DMS153 (cell line): ENCODE measurements around the gene TMEM229B.
A peak's percentile ranks its signal among the peaks of the same experiment; 100 is the strongest.

Source experiments
- DNase-seq: peaks from one replicate; lab custom pipeline; 2025; lab: John Stamatoyannopoulos, UW

TMEM229B gene

GRCh38 chr14:67487937-67488893 is at the start of gene TMEM229B:
Gene TMEM229B (minus strand): TSS chr14:67488721. CDS start chr14:67473923, 14,798 bp downstream.
- DNase-seq = no peak

DNA sequence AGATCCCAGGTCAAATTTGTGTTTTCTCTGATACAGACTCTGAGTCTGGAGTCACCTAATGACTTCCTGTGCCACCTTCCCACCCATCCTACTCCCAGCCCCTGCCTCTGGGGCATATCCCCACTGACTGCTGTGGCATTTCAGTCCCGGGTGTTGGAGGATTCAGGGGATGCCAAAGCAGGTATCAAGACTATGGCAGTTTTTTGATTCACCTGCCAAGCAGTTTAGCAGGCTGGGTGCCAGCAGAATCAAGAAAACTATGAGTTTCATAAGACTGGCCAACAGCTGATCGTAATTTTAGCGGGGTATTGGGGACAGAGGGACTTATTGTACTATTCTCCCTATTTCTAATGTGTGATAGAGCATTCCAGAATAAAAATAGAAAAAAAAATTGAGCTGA is 49.2 kb upstream of the TMEM229B start:
- no peak for DNase-seq

DNA sequence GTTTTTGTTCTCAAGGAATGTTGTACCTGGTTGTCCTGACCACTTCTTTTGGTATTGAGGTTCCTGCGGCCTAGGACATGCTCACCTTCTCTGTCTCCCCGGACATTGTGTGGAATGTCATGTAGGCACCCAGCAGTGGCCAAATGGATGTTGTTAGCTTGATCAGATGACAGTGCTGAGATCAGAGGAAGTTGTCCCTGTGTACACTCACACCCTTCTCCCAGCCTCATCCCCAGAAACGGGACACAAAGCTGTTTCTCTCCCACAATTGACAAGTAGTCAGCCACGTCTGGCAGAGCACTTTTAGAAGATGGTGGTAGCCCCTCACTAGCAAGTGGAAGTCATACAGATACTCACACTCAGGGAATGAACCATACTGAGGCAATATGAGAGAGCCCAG is 47.6 kb upstream of the TMEM229B start:
- no peak for DNase-seq

GRCh38 chr14:67533754-67534085 is 45.2 kb upstream of the TMEM229B start:
- no peak for DNase-seq

DNA sequence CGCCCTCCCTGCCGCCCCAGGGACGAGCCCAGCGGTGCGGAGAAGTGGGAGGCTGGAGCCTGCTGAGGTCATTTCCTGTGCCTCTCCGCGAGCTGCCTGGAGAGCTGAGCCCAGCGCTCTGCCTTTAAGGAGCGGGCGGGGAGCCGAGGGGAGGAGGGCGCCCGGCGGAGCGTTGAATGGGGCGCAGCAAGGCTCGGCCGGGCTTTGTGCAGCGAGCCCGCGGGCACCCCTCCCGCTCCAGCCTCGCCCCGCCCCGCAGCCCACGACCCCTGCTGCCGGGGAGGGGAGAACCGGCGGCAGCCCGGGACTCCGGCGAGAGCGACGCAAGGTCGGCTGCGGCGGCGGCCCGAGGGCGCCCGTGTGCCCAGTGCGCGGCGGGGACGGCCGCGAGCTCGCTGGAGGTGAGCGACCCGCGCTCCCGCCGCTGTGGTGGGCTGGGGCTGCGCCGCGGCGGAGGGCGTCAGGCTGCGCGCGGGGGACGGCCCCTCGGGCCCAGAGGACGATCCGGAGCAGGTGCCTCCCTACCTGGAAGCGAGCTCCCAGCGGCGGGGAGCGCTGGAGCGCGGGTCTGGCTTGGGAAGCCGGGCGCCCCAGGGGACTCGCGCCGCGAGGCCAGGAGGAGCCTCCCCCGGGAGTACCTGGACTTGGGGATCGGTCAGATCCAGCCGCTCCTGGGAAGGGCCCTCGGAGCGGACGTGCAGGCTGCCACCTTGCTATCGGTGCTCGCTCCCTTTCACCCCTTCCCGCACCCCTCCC is 44.7 kb upstream of the TMEM229B start, which contains the start of gene PLEKHH1:
Gene PLEKHH1, plus strand, starts transcription at position 293 of the 756 bp plus-strand sequence. CDS start 8,578 bp downstream, outside the sequence.
- peak; percentile 58 for DNase-seq

DNA sequence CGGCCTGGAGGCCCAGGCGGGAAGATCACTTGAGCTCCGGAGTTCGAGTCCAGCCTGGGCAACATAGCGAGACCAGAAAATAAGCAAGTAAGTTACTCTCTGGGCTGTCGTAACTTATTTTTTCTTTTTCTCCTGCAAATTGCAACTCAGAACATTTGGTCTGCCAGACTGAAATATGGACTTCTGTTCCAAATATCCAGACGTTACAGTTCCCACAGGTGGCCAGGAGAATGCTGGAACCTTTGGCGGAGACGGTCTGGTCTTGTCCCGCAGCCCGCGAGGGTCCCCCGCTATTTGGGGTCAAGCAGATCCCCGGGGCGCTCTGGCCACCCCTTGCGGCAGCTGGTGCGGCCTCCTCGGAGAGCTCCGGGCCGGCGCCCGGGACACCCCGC is 44.1 kb upstream of the TMEM229B start:
- no peak for DNase-seq

DNA sequence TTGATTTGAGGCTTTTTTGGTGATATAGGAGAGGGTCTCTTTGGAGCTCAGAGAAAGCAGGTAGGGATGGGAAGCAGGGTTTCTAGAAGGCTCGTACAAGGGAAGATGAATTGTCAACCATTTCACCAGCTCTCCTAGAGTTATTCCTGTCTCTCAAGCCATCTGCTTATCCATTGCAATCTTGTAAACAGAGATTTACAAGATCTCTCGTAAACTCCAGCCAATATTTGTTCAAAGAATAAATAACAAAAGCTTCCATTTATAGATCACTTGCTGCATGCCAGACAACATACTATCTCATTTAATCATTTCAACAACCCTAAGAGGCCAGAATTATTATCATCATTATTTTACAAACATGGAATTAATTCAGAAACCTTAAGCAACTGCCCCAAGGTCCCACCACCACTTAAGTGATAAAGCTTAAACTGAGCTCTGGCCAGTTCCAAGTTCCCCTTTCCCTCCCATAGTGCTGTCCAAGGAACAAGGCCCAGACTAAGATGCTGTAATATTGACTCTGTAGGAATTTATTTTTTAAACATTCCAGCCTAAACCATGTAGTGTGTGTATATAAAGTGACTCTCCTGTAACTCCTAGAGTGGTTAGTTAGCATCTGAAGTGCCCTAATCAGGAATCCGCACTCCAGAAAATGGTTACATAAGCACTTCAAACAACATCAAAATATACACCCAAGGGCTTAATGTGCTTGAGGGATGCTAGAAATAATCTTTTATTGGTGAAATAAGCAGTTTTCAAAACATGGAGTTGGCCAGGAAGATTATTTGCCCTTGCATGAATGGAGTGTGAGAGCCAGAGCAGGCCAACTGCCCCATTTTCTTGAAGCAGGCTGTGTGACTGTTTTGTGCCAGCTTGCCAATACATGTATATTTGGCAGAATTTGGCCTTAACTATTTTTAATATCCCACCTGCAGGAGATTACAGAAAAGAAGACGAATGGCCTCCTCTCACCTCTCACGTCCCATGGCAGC is 41.7 kb upstream of the TMEM229B start:
- DNase-seq = no peak

DNA sequence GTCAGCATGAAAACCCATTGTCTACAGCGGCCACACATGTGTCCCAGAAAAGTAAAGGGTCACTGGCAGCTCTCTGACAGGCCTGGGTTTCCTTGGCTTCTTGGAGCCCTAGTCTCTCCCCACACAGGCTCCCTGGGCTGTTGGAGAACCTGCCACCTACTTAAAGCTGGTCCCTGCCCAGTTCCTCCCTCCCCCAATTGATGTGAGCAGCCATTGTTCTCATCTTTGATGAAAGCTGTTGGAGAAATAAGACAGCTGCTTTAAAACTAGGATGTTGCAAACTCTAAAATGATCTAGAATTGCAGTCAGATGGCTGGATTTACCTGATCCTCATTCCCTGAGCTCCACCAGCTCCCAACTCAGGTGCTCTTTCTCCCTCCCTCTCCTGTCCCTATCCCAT is 39.8 kb upstream of the TMEM229B start:
- no peak for DNase-seq

- no peak for DNase-seq
These were observed 39.2 kb upstream of the TMEM229B start for GRCh38 chr14:67527756-67528155.

GRCh38 chr14:67526676-67527459 is 38.3 kb upstream of the TMEM229B start:
- peak; percentile 21 for DNase-seq

DNA sequence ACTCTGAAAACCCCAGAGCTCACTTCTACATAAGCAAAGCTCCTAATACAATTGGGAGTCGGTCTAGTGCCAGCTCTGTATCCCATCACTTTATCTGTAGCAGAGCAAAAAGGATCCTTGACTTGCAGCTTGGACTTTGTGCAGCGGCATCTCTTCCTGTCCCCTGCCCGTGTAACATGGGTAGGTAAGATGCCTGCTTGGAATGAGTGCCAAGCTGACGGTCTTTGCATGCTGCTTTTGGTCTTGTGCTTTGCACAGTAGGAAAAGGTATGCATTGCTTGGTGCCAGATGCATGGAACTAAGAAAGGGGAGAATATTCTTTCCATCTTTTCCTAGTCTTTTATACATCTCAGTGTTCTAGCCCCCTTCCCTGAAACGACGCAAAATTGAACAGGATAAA is 37.7 kb upstream of the TMEM229B start:
- DNase-seq = no peak

DNA sequence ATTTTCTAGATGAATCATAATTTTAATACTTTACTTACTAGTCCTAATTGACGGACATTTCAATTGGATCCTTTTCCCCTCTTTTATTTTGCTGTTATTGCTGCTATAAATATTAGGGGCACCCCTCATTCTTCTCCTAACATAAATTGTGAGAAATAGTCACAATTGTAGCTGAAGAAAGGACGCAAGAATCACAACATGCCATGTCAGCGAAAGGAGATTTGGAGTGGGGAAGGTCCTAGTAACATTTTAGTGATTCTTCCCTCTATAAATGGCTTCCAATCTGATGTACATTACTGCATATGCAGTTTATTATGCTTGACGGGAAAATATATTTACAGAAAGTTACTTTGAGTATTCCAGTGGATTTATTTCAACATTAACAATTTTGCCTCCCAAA is 36.9 kb upstream of the TMEM229B start:
- no peak for DNase-seq

DNA sequence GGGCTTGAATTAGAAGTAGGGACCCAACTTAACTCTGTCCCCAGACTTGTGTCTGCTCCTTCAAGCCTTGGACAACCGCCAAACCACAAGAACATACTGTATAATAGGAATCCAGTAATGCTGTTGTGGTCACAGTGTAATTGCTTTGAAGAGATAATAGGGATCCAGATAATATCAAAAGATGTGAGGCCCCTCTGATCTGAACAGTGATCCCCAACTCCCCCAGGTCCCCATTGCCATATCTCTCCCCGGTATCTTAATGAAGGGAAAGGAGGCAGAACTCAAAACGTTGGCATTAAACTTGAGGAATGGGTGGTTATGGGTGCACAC is 36.1 kb upstream of the TMEM229B start:
- no peak for DNase-seq

DNA sequence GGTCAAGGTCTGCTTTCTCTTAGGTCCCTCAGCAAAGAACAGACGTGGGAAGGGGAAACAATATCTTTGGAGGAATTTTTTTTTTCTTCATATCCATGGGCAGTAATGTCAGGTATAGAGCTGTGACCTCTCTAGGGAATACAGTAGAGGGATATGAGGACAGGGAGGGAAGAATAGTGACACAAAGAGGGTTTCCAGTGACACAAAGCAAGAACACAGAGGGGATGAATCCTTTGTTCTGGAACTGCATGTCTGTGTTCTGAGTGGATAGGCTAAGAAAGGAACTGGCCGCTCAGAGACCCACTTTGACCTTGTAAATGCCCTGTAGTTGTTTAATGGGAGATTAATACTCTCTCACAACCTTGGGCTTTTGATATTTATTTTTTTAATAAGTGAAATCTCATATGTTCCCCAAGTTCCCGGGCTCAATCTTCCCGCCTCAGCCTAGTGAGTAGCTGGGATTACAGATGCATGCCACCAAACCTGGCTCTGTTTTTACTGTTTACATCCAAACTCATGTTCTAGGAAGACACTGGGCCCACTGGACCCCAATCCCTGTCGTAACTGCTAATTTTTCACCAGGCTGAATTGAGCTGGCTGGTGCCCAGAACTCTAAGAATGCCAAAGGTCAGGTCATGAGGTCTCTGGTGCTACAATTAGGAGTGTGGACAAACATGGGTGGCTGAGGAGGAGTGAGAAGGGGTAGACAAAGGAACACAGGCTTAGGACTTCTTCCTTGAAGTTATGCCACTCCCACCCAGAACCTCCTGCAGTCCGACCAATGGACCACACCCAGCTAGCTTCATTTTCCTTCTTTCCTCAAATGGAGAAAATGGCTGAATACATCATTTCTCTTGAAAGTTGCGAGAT is 35.5 kb upstream of the TMEM229B start:
- DNase-seq = no peak

DNA sequence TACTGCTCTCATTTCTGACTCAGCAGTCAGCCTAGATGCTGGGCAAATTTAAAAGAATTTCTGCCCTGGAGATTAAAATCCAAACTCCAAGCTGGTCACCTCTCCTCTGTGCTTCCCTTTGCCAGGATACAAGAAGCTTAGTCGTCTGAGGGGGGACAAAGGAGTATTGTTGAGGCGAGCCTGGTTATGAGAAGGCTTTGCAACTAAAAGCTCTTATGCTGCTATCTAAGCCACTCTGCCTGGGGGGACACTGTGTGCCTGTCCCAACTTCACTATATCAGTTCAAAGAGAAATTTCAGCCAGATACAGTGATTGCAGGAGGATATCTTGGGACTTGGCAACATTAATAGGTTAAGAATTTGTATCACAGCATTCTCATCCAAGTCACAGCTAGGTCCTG is 33.7 kb upstream of the TMEM229B start:
- no peak for DNase-seq

DNA sequence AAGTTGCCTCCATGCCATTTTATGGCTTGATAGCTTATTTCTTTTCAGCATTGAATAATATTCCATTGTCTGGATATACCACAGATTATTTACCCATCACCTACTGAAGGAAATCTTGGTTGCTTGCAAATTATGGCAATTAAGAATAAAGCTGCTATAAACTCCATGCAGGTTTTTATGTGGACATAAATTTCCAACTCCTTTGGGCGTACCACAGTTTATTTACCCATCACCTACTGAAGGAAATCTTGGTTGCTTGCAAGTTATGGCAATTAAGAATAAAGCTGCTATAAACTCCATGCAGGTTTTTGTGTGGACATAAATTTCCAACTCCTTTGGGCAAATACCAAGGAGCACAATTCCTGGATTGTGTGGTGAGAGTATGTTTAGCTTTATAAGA is 32.0 kb upstream of the TMEM229B start:
- DNase-seq = no peak

DNA sequence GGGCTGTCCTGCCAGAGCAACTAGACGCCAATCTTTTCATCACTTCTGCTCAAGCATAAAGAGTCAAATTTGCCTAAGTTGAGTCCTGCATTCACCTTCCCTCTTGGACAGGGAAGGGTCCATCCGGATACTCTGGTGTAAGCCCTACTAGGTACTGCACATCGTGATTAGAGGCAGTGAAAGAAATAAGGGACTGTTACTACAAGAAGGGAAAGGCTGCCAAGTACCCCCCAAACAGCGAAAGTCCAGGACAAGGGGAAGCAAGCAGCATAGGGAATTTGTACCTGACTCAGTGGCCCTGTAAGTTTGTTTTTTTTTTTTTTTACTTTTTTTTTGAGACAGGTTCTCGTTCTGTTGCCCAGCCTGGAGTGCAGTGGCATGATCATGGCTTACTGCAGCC is 30.9 kb upstream of the TMEM229B start:
- DNase-seq = no peak

GRCh38 chr14:67517083-67517482 is 28.6 kb upstream of the TMEM229B start:
- DNase-seq = no peak

- no peak for DNase-seq
These were observed 28.2 kb upstream of the TMEM229B start for GRCh38 chr14:67516676-67517075.

- DNase-seq = no peak
These were observed 27.0 kb upstream of the TMEM229B start for GRCh38 chr14:67515386-67516079.
